Measurements from ENCODE around the gene PARD3. TPM values are rescaled to one million over a fixed set of nuclear protein-coding genes. Genes with fewer than 3 reads are reported as not detected.

Gene PARD3
- total RNA-seq, 1 experiment from 2014 or later = 51.8 TPM

GRCh38 chr10:34593930-34594329, 221.2 kb downstream of the PARD3 start:
- peaks cover 34% of the 10 kb centered on the region for H3K4me1 Mint-ChIP-seq
- no peaks in the 10 kb centered on the region for H3K27me3 Mint-ChIP-seq (ENCODE audit: low read depth)
- 0 out of 2 replicates have a peak, but pooled peaks cover 4% of the 10 kb centered on the region for H3K36me3 Mint-ChIP-seq
- no peak for ATAC-seq
- DNase-seq (ENCODE audit: low spot score) = no peak
- H3K9me3 Mint-ChIP-seq = peaks cover 5% of the 10 kb centered on the region; the same call in 1 of the 2 replicates
- no peak for TF ChIP-seq MXD4 (CRISPR knock-in tag; IDR thresholded peaks at IDR 0.05; ENCODE audit: borderline replicate concordance)
- no peak for TF ChIP-seq ZMAT4 (CRISPR knock-in tag; IDR thresholded peaks at IDR 0.05)
- TF ChIP-seq ZNF121 (CRISPR knock-in tag; IDR thresholded peaks at IDR 0.05) = no peak
- no peak for TF ChIP-seq ATF2 (CRISPR knock-in tag; IDR thresholded peaks at IDR 0.05; ENCODE audit: borderline replicate concordance, low read depth)
- no peak for TF ChIP-seq ATF6 (CRISPR knock-in tag; IDR thresholded peaks at IDR 0.05)
- no peak for TF ChIP-seq E2F4 (CRISPR knock-in tag; IDR thresholded peaks at IDR 0.05; ENCODE audit: borderline replicate concordance, low read depth)
- TF ChIP-seq ETV6 (CRISPR knock-in tag; IDR thresholded peaks at IDR 0.05) = no peak
- TF ChIP-seq SMAD3 (CRISPR knock-in tag; IDR thresholded peaks at IDR 0.05; ENCODE audit: borderline replicate concordance) = no peak
- ChIA-PET POLR2A (no interaction called here), CTCF (interaction anchor here (1.4 kb wide), 1 partner anchor 43 kb away, joined by 4 read pairs; no protein-coding TSS in a partner anchor)
- no peak overlapping the region for H3K27ac Mint-ChIP-seq
- no peak overlapping the region for H3K4me3 Mint-ChIP-seq

DNA sequence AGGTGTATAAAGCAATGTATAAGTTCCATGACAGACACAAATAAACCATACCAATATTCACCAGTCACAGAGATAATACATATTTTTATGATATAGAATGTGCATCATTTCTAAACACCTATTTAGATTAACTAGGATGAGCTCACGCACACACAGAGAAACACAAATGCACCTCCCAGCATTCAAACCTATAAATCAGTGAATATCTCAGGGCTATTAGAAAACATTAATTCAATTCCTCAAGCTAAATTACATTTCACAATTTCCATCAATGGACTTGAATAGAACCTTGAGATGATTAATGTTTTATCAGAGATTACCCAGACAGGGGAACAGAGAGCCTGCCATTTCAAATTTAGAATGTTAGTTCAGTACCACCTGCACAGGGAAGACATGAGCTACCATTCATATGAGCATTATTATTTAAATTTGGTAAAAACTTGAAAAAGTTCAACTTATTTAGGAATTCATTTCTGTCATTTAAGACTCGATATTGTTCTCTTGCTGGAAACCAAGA, 221.7 kb downstream of the PARD3 start:
- Mint-ChIP-seq H3K27ac (no peak overlapping the region), H3K4me1 (peaks cover 35% of the 10 kb centered on the region), H3K4me3 (no peak overlapping the region), H3K27me3 (ENCODE audit: low read depth) (no peaks in the 10 kb centered on the region), H3K36me3 (0 out of 2 replicates have a peak, but pooled peaks cover 4% of the 10 kb centered on the region), H3K9me3 (peaks cover 5% of the 10 kb centered on the region; the same call in 1 of the 2 replicates)
- POLR2A ChIA-PET = no interaction called here
- DNase-seq (ENCODE audit: low spot score) (no peak), ATAC-seq (no peak)
- CTCF ChIA-PET = interaction anchor here (1.4 kb wide), 1 partner anchor 44 kb away, joined by 4 read pairs; no protein-coding TSS in a partner anchor
- TF ChIP-seq ATF1 (CRISPR knock-in tag; IDR thresholded peaks at IDR 0.05) (no peak), ZNF423 (CRISPR knock-in tag; IDR thresholded peaks at IDR 0.05) (no peak), ELF4 (CRISPR knock-in tag; IDR thresholded peaks at IDR 0.05; ENCODE audit: low read depth) (no peak), NFYB (CRISPR knock-in tag; conservative IDR thresholded peaks at IDR 0.05; ENCODE audit: low read depth) (no peak), GABPB1 (CRISPR knock-in tag; IDR thresholded peaks at IDR 0.05) (no peak), TCF7 (CRISPR knock-in tag; IDR thresholded peaks at IDR 0.05; ENCODE audit: low read depth) (no peak), TEAD4 (CRISPR knock-in tag; IDR thresholded peaks at IDR 0.05) (no peak), RELA (CRISPR knock-in tag; IDR thresholded peaks at IDR 0.05; ENCODE audit: borderline replicate concordance) (no peak), ZNF512 (CRISPR knock-in tag; IDR thresholded peaks at IDR 0.05; ENCODE audit: borderline replicate concordance) (no peak), ZBTB21 (CRISPR knock-in tag; IDR thresholded peaks at IDR 0.05; ENCODE audit: borderline replicate concordance) (no peak), ZNF219 (CRISPR knock-in tag; IDR thresholded peaks at IDR 0.05; ENCODE audit: borderline replicate concordance) (no peak), ZNF317 (CRISPR knock-in tag; IDR thresholded peaks at IDR 0.05; ENCODE audit: borderline replicate concordance, low read depth) (no peak), CREM (CRISPR knock-in tag; IDR thresholded peaks at IDR 0.05) (no peak), CBFB (CRISPR knock-in tag; IDR thresholded peaks at IDR 0.05; ENCODE audit: low read depth) (no peak), FOXK1 (CRISPR knock-in tag; IDR thresholded peaks at IDR 0.05) (no peak)
- TF ChIP-seq, protein P1, sequence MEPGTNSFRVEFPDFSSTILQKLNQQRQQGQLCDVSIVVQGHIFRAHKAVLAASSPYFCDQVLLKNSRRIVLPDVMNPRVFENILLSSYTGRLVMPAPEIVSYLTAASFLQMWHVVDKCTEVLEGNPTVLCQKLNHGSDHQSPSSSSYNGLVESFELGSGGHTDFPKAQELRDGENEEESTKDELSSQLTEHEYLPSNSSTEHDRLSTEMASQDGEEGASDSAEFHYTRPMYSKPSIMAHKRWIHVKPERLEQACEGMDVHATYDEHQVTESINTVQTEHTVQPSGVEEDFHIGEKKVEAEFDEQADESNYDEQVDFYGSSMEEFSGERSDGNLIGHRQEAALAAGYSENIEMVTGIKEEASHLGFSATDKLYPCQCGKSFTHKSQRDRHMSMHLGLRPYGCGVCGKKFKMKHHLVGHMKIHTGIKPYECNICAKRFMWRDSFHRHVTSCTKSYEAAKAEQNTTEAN (CRISPR knock-in tag; IDR thresholded peaks at IDR 0.05) = no peak
- TF ChIP-seq, protein P2, sequence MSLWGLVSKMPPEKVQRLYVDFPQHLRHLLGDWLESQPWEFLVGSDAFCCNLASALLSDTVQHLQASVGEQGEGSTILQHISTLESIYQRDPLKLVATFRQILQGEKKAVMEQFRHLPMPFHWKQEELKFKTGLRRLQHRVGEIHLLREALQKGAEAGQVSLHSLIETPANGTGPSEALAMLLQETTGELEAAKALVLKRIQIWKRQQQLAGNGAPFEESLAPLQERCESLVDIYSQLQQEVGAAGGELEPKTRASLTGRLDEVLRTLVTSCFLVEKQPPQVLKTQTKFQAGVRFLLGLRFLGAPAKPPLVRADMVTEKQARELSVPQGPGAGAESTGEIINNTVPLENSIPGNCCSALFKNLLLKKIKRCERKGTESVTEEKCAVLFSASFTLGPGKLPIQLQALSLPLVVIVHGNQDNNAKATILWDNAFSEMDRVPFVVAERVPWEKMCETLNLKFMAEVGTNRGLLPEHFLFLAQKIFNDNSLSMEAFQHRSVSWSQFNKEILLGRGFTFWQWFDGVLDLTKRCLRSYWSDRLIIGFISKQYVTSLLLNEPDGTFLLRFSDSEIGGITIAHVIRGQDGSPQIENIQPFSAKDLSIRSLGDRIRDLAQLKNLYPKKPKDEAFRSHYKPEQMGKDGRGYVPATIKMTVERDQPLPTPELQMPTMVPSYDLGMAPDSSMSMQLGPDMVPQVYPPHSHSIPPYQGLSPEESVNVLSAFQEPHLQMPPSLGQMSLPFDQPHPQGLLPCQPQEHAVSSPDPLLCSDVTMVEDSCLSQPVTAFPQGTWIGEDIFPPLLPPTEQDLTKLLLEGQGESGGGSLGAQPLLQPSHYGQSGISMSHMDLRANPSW (CRISPR knock-in tag; conservative IDR thresholded peaks at IDR 0.05; ENCODE audit: low read depth) = no peak
